MM.1S (cell line): ENCODE measurements around the gene C9orf43.
"Not testable (repeated sequence)": the region's sequence is repeated elsewhere in the genome, so short reads cannot be mapped to it uniquely, and the experiment has no call there.

Experiments
- DNase-seq: peaks from one replicate; pipeline ENCODE4 v3.0.0-alpha.2; 2015
- H2AFZ ChIP-seq: fragments of 300-600 bp; sonication (generic); 2 replicates; pipeline ENCODE4 v1.6.0; 2016; ENCODE audit warnings: antibody characterized with exemption, low read length
- H3F3A ChIP-seq: fragments of 300-600 bp; sonication (generic); 2 replicates; pipeline ENCODE4 v1.6.1; 2016; ENCODE audit warnings: mild to moderate bottlenecking, antibody characterized with exemption, low read length, moderate library complexity, mixed read lengths; ENCODE audit not compliant: insufficient read depth
- H3K27ac ChIP-seq: fragments of 300-600 bp; sonication (generic); 2 replicates; pipeline ENCODE4 v1.5.1; 2016; ENCODE audit warnings: mild to moderate bottlenecking, low read length
- H3K27me3 ChIP-seq: fragments of 300-600 bp; sonication (generic); replicated peaks from 2 replicates; pipeline ENCODE4 v1.6.0; 2016; ENCODE audit warnings: low read length; ENCODE audit not compliant: insufficient read depth
- H3K36me3 ChIP-seq: fragments of 300-600 bp; sonication (generic); replicated peaks from 2 replicates; pipeline ENCODE4 v1.6.1; 2016; ENCODE audit warnings: mild to moderate bottlenecking, low read length, mixed read lengths; ENCODE audit not compliant: insufficient read depth
- H3K4me1 ChIP-seq: fragments of 300-600 bp; sonication (generic); 2 replicates; pipeline ENCODE4 v1.6.1; 2016; ENCODE audit warnings: low read length, mixed read lengths
- H3K4me2 ChIP-seq: fragments of 300-600 bp; sonication (generic); 2 replicates; pipeline ENCODE4 v1.6.0; 2016; ENCODE audit warnings: low read depth, low read length
- H3K4me3 ChIP-seq: fragments of 300-600 bp; sonication (generic); 2 replicates; pipeline ENCODE4 v1.5.1; 2016; ENCODE audit warnings: low read length, mixed read lengths
- H3K79me2 ChIP-seq: fragments of 300-600 bp; sonication (generic); 2 replicates; pipeline ENCODE4 v1.6.1; 2016; ENCODE audit warnings: mixed run types, low read length, mixed read lengths
- H3K9ac ChIP-seq: fragments of 300-600 bp; sonication (generic); 2 replicates; pipeline ENCODE4 v1.6.1; 2016; ENCODE audit warnings: low read length, mixed read lengths
- H3K9me2 ChIP-seq: fragments of 300-600 bp; sonication (generic); replicated peaks from 2 replicates; pipeline ENCODE4 v1.6.1; 2016; ENCODE audit warnings: mild to moderate bottlenecking, low read length, mixed read lengths; ENCODE audit not compliant: insufficient read depth
- H3K9me3 ChIP-seq: fragments of 300-600 bp; sonication (generic); replicated peaks from 2 replicates; pipeline ENCODE4 v1.6.1; 2016; ENCODE audit warnings: mild to moderate bottlenecking, low read length, mixed read lengths; ENCODE audit not compliant: insufficient read depth
- H4K20me1 ChIP-seq: fragments of 300-600 bp; sonication (generic); 2 replicates; pipeline ENCODE4 v1.6.1; 2016; ENCODE audit warnings: mild to moderate bottlenecking, low read length, moderate library complexity, mixed read lengths; ENCODE audit not compliant: insufficient read depth
- CTCF ChIP-seq: fragments of 300-600 bp; sonication (generic); IDR thresholded peaks from 2 replicates; pipeline ENCODE4 v1.5.1; 2016; ENCODE audit warnings: antibody characterized with exemption, low read length, mixed read lengths
- EZH2 ChIP-seq: fragments of 300-600 bp; sonication (generic); optimal IDR thresholded peaks from 2 replicates; pipeline ENCODE3; 2017; ENCODE audit warnings: low read depth, mild to moderate bottlenecking, antibody characterized with exemption, low read length, mixed read lengths
- EZH2phosphoT487 ChIP-seq: fragments of 300-600 bp; sonication (generic); IDR thresholded peaks from 2 replicates; pipeline ENCODE4 v1.6.1; 2018; ENCODE audit warnings: antibody characterized with exemption, low read length

The C9orf43 gene

GRCh38 chr9:113380869-113381378, 29.6 kb upstream of the C9orf43 start:
- no peak for TF ChIP-seq EZH2phosphoT487
- TF ChIP-seq CTCF, result no peak
- no peak for TF ChIP-seq EZH2
- no peaks in the 10 kb centered on the region for H3K79me2 ChIP-seq
- DNase-seq, result peak; percentile 51
- no peaks in the 10 kb centered on the region for H3K9me2 ChIP-seq
- H3F3A ChIP-seq, result peaks cover 4% of the 10 kb centered on the region; the same call in 1 of the 2 replicates
- no peaks in the 10 kb centered on the region for H3K36me3 ChIP-seq
- peak overlapping the region; percentile 12; the same call in 1 of the 2 replicates for H3K27ac ChIP-seq
- no peaks in the 10 kb centered on the region for H4K20me1 ChIP-seq
- no peak overlapping the region for H3K9ac ChIP-seq
- H3K9me3 ChIP-seq, result no peaks in the 10 kb centered on the region
- peak overlapping the region; percentile 35; the same call in 1 of the 2 replicates for H2AFZ ChIP-seq
- no peaks in the 10 kb centered on the region for H3K27me3 ChIP-seq
- peak overlapping the region; percentile 24; the same call in 1 of the 2 replicates for H3K4me2 ChIP-seq
- no peak overlapping the region for H3K4me3 ChIP-seq
- H3K4me1 ChIP-seq, result peaks cover 7% of the 10 kb centered on the region

GRCh38 chr9:113381441-113381840, 29.1 kb upstream of the C9orf43 start:
- H4K20me1 ChIP-seq, H3K79me2 ChIP-seq, H3K4me3 ChIP-seq, H2AFZ ChIP-seq, H3F3A ChIP-seq, H3K4me2 ChIP-seq, H3K4me1 ChIP-seq, H3K27ac ChIP-seq, H3K36me3 ChIP-seq, H3K9me3 ChIP-seq, H3K9ac ChIP-seq, H3K27me3 ChIP-seq, DNase-seq, H3K9me2 ChIP-seq: not testable (repeated sequence)

- Histone ChIP-seq H3F3A (no peaks in the 10 kb centered on the region), H4K20me1 (no peaks in the 10 kb centered on the region), H2AFZ (no peak overlapping the region), H3K79me2 (no peaks in the 10 kb centered on the region), H3K4me2 (no peak overlapping the region), H3K27me3 (no peaks in the 10 kb centered on the region), H3K9me3 (no peaks in the 10 kb centered on the region), H3K4me3 (no peak overlapping the region), H3K36me3 (no peaks in the 10 kb centered on the region), H3K4me1 (peaks cover 7% of the 10 kb centered on the region), H3K27ac (no peak overlapping the region), H3K9me2 (no peaks in the 10 kb centered on the region), H3K9ac (no peak overlapping the region)
- TF ChIP-seq EZH2phosphoT487 (no peak), CTCF (no peak), EZH2 (no peak)
- DNase-seq, result no peak
Measured at GRCh38 chr9:113381909-113382411, 28.6 kb upstream of the C9orf43 start.

GRCh38 chr9:113386571-113387393, 23.8 kb upstream of the C9orf43 start:
- Histone ChIP-seq H3K4me3 (no peak overlapping the region), H3K9me2 (no peaks in the 10 kb centered on the region), H3F3A (no peaks in the 10 kb centered on the region), H3K27me3 (no peaks in the 10 kb centered on the region), H3K9me3 (no peaks in the 10 kb centered on the region), H3K4me2 (no peak overlapping the region), H3K36me3 (no peaks in the 10 kb centered on the region), H2AFZ (no peak overlapping the region), H3K79me2 (no peaks in the 10 kb centered on the region), H3K4me1 (no peaks in the 10 kb centered on the region), H3K9ac (no peak overlapping the region), H4K20me1 (no peaks in the 10 kb centered on the region), H3K27ac (no peak overlapping the region)
- no peak for DNase-seq
- TF ChIP-seq CTCF (no peak), EZH2 (no peak), EZH2phosphoT487 (no peak)
